IPS-18c (cell line): ENCODE data around the gene LPA.

Source experiments
- H3K4me3 ChIP-seq: 2 replicates; pipeline ENCODE4 v1.7.0; 2013; ENCODE audit warnings: low read depth, mild to moderate bottlenecking, low read length, moderate library complexity; ENCODE audit not compliant: insufficient read depth
- H3K9me3 ChIP-seq: one replicate; pipeline ENCODE4 v1.6.1; 2013; ENCODE audit warnings: mild to moderate bottlenecking, low read length, moderate library complexity; ENCODE audit not compliant: control insufficient read depth, insufficient read depth

Gene LPA

DNA sequence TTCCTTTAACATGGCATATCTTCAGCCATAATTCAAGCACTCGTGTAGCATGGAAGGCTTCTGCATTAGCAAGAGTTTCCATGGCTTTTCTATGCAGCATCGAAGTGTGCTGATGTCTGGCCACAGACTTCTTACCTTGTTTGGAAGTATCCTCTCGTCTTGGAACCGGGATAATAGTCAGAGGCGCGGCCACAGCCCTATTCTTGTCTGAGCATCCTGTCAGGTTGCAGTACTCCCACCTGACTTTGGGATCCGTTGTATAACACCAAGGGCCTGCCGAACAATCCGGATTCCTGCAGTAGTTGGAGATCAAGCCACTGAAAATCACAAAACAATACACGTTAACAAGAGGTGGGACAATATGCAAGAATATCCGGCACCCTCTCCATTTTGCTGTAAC lies 177.0 kb downstream of the LPA start:
- no peaks in the 10 kb centered on the region for H3K9me3 ChIP-seq
- H3K4me3 ChIP-seq = no peak overlapping the region
